Keratinocyte (primary cell): ENCODE measurements around the gene TPM1. TPM values are rescaled to one million over a fixed set of nuclear protein-coding genes. Genes with fewer than 3 reads are reported as not detected.

ENCODE experiments used
- DNase-seq: peaks from one replicate; pipeline ENCODE4 v3.0.0-alpha.2; 2011; ENCODE audit warnings: low read depth, missing footprints, low spot score
- FAIRE-seq: peaks from 2 replicates; lab custom pipeline; 2011; peaks lifted over from hg19 to GRCh38; lab: Jason Lieb, UNC
- H2AFZ ChIP-seq: 2 replicates; pipeline ENCODE4 v1.6.0; 2012; ENCODE audit warnings: low read length, control low read depth, inconsistent platforms; ENCODE audit not compliant: control insufficient read depth
- H3K27ac ChIP-seq: 2 replicates; pipeline ENCODE4 v1.5.1; 2011; ENCODE audit warnings: low read length; ENCODE audit not compliant: control insufficient read depth, insufficient read depth
- H3K27me3 ChIP-seq: 3 replicates; pipeline ENCODE4 v1.6.0; 2011; ENCODE audit warnings: low read length; ENCODE audit not compliant: control insufficient read depth, insufficient read depth; ENCODE audit errors: extremely low read depth
- H3K36me3 ChIP-seq, 2 experiments: 2 replicates in 1 of 2; 3 replicates in 1 of 2; pipeline ENCODE4 v1.5.1; 2011; ENCODE audit warnings: low read length in 2 of 2, mild to moderate bottlenecking in 1 of 2; ENCODE audit not compliant: control insufficient read depth in 2 of 2, insufficient read depth in 2 of 2; ENCODE audit errors: extremely low read depth in 1 of 2
- H3K4me1 ChIP-seq: 3 replicates; pipeline ENCODE4 v1.5.1; 2011; ENCODE audit warnings: low read length; ENCODE audit not compliant: control insufficient read depth, insufficient read depth; ENCODE audit errors: extremely low read depth
- H3K4me2 ChIP-seq: 3 replicates; pipeline ENCODE4 v1.6.0; 2011; ENCODE audit warnings: low read depth, low read length; ENCODE audit not compliant: control insufficient read depth, insufficient read depth; ENCODE audit errors: extremely low read depth
- H3K4me3 ChIP-seq, 3 experiments: fragments of 200-600 bp in 1 of 3; sonication (generic) in 1 of 3; 2 replicates in 2 of 3; 3 replicates in 1 of 3; pipeline ENCODE4 v1.5.1; 2011 to 2016; ENCODE audit warnings: low read length in 3 of 3, mild to moderate bottlenecking in 3 of 3, control low read depth in 2 of 3, inconsistent platforms in 1 of 3, low read depth in 1 of 3, mixed read lengths in 1 of 3, mixed run types in 1 of 3, moderate library complexity in 1 of 3; ENCODE audit not compliant: control insufficient read depth in 2 of 3, insufficient read depth in 2 of 3; ENCODE audit errors: extremely low read depth in 1 of 3
- H3K79me2 ChIP-seq: 2 replicates; pipeline ENCODE4 v1.6.0; 2012; ENCODE audit warnings: low read length; ENCODE audit not compliant: control insufficient read depth, insufficient read depth
- H3K9ac ChIP-seq: 3 replicates; pipeline ENCODE4 v1.6.0; 2011; ENCODE audit warnings: low read length; ENCODE audit not compliant: control insufficient read depth, insufficient read depth; ENCODE audit errors: extremely low read depth
- H3K9me1 ChIP-seq: 3 replicates; pipeline ENCODE4 v1.6.0; 2011; ENCODE audit warnings: low read length; ENCODE audit not compliant: control insufficient read depth, insufficient read depth; ENCODE audit errors: extremely low read depth
- H3K9me3 ChIP-seq: 2 replicates; pipeline ENCODE4 v1.5.1; 2012; ENCODE audit warnings: low read depth, low read length; ENCODE audit not compliant: control insufficient read depth
- H4K20me1 ChIP-seq: 3 replicates; pipeline ENCODE4 v1.6.0; 2011; ENCODE audit warnings: low read length; ENCODE audit not compliant: control insufficient read depth, insufficient read depth; ENCODE audit errors: extremely low read depth
- EZH2 ChIP-seq: IDR thresholded peaks from one replicate; pipeline ENCODE4 v1.6.1; 2012; ENCODE audit warnings: inconsistent platforms, mild to moderate bottlenecking, low read length, moderate library complexity
- dilution Hi-C: fragments of 300-500 bp; cut with MboI; formaldehyde crosslinking; loops from one replicate; pipeline ENCODE4 v1.7.0; 2020; ENCODE audit warnings: low sequenced_read_pairs; ENCODE audit not compliant: extremely low pct_ligation_motif_present
- polyA plus RNA-seq, 5 experiments: library from polyadenylated mRNA; depleted of rRNA in 3 of 5; stranded (reverse) in 3 of 5; stranded (forward) in 1 of 5; unstranded in 1 of 5; fragments of >200 nt; gene quantifications; 1 replicate in 1 of 5; 2 replicates in 3 of 5; 3 replicates in 1 of 5; pipeline versions ENCODE4 v1.2.1 to v1.2.3, GENCODE V29; 2011 to 2012; ENCODE audit warnings: missing spikeins in 2 of 5, low read depth in 1 of 5, low replicate concordance in 1 of 5
- TF ChIP-seq, protein P1 (sequence below), 3 experiments: IDR thresholded peaks in 1 of 3; conservative IDR thresholded peaks in 1 of 3; optimal IDR thresholded peaks in 1 of 3; 2 replicates in 2 of 3; 3 replicates in 1 of 3; pipeline versions ENCODE3 to v1.5.1; 2011; ENCODE audit warnings: low read length in 3 of 3, mild to moderate bottlenecking in 3 of 3, moderate library complexity in 2 of 3, control low read depth in 1 of 3, inconsistent platforms in 1 of 3; ENCODE audit not compliant: insufficient read depth in 2 of 3; ENCODE audit errors: extremely low read depth in 1 of 3

The TPM1 gene
- polyA plus RNA-seq, 1 donor (not counting 4 experiments of a cell fraction or from before 2014, with no cell fraction given) = 370 TPM

DNA sequence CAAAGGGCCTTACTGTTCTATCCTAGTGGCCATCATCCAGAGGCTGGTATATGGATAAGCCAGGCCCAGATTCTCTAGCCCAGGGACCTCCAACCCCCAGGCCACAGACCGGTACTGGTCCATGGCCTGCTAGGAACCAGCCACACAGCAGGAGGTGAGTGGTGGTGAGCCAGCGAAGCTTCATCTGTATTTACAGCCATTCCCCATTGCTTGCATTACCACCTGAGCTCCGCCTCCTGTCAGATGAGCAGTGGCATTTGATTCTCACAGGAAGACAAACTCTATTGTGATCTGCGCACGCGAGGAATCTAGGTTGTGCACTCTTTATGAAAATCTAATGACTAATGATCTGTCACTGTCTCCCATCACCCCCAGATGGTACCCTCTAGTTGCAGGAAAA, 30.1 kb upstream of the TPM1 start:
- no peak for FAIRE-seq

DNA sequence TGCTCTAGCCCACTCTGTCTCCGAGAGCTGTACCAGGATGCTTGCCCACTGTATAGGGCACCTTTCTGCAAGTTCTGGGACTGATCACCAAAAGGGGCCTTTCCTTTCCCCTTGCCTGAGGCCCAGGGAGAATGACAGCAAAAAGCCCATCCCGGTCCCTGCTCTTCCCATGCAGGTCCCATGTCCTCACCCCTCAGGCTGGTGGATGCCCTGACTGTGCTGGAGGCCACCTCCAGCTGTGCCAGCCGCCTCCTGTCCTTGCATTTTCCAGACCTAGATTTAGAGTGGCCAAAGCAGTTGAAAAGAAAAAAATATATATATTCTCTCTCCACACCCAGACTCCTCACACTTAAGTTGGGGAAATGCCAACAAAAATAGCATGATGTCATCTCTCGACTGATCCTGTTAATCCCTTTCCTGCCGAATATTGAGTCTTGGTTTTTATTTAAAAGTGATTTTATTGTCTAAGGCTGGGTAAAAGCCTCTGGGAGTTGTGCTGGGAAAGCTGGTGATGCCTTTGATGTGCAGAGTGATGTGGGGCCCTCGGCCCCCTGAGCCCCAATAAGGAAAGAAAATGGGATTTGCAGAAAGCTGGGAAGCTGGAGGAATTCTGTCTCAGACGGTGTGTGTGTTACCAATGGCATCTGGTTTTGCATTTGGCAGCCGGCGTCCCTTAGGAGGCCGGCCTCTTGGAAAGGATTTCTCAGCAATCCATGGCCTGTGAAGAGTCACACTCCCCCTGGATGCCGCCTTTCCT, 29.3 kb upstream of the TPM1 start:
- peaks cover 15% of the 10 kb centered on the region for H3K4me1 ChIP-seq
- no peaks in the 10 kb centered on the region for H4K20me1 ChIP-seq
- no peak for DNase-seq
- H3K27ac ChIP-seq = no peak overlapping the region
- H3K9ac ChIP-seq = no peak overlapping the region
- peak overlapping the region; percentile 7 for H3K4me2 ChIP-seq
- no peaks in the 10 kb centered on the region for H3K27me3 ChIP-seq
- H2AFZ ChIP-seq = no peak overlapping the region
- TF ChIP-seq, protein P1, sequence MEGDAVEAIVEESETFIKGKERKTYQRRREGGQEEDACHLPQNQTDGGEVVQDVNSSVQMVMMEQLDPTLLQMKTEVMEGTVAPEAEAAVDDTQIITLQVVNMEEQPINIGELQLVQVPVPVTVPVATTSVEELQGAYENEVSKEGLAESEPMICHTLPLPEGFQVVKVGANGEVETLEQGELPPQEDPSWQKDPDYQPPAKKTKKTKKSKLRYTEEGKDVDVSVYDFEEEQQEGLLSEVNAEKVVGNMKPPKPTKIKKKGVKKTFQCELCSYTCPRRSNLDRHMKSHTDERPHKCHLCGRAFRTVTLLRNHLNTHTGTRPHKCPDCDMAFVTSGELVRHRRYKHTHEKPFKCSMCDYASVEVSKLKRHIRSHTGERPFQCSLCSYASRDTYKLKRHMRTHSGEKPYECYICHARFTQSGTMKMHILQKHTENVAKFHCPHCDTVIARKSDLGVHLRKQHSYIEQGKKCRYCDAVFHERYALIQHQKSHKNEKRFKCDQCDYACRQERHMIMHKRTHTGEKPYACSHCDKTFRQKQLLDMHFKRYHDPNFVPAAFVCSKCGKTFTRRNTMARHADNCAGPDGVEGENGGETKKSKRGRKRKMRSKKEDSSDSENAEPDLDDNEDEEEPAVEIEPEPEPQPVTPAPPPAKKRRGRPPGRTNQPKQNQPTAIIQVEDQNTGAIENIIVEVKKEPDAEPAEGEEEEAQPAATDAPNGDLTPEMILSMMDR (optimal IDR thresholded peaks at IDR 0.05 in 1 of 3, IDR thresholded peaks at IDR 0.05 in 1 of 3, conservative IDR thresholded peaks at IDR 0.05 in 1 of 3; ENCODE audit: extremely low read depth in 1 of 3, insufficient read depth in 2 of 3, low read length in 3 of 3) = no peak
- TF ChIP-seq EZH2 = no peak
- FAIRE-seq = no peak
- no peak overlapping the region for H3K4me3 ChIP-seq
- H3K36me3 ChIP-seq = no peaks in the 10 kb centered on the region
- no peaks in the 10 kb centered on the region for H3K9me3 ChIP-seq
- no peaks in the 10 kb centered on the region for H3K9me1 ChIP-seq
- dilution Hi-C loops = no loop called here
- H3K79me2 ChIP-seq = no peaks in the 10 kb centered on the region

More for the DNA sequence above, 30.1 kb upstream of the TPM1 start:
- H3K9me3 ChIP-seq = no peaks in the 10 kb centered on the region
- no peak overlapping the region for H3K4me2 ChIP-seq
- DNase-seq = no peak
- no peaks in the 10 kb centered on the region for H3K27me3 ChIP-seq
- no peaks in the 10 kb centered on the region for H3K79me2 ChIP-seq
- no peak overlapping the region for H3K4me3 ChIP-seq
- no peaks in the 10 kb centered on the region for H3K9me1 ChIP-seq
- dilution Hi-C loops = no loop called here
- no peak overlapping the region for H3K27ac ChIP-seq
- H3K4me1 ChIP-seq = peaks cover 15% of the 10 kb centered on the region
- H3K36me3 ChIP-seq = no peaks in the 10 kb centered on the region
- TF ChIP-seq, protein P1 (optimal IDR thresholded peaks at IDR 0.05 in 1 of 3, IDR thresholded peaks at IDR 0.05 in 1 of 3, conservative IDR thresholded peaks at IDR 0.05 in 1 of 3; ENCODE audit: extremely low read depth in 1 of 3, insufficient read depth in 2 of 3, low read length in 3 of 3) = no peak
- no peak overlapping the region for H2AFZ ChIP-seq
- H4K20me1 ChIP-seq = no peaks in the 10 kb centered on the region
- no peak overlapping the region for H3K9ac ChIP-seq
